Gastroesophageal sphincter (tissue), 3 donors: ENCODE measurements around the gene C1orf122.

ENCODE experiments used
- EP300 ChIP-seq: sonication (generic); formaldehyde crosslinking; IDR thresholded peaks from one replicate; pipeline ENCODE4 v1.6.1; 2017; ENCODE audit warnings: antibody characterized with exemption, mild to moderate bottlenecking
- POLR2A ChIP-seq, 2 donors: fragments of 450-650 bp; IDR thresholded peaks; one replicate each; pipeline ENCODE4 v1.6.1; 2017; ENCODE audit warnings: antibody characterized with exemption in 2 of 2, mild to moderate bottlenecking in 2 of 2, moderate library complexity in 1 of 2
- TF ChIP-seq, protein P1 (sequence below), 4 experiments: fragments of 200-600 bp in 2 of 4; fragments of 450-650 bp in 2 of 4; sonication (generic) in 1 of 4; IDR thresholded peaks; one replicate each; pipeline ENCODE4 v1.5.1; 2017 to 2019; ENCODE audit warnings: antibody characterized with exemption in 4 of 4, mild to moderate bottlenecking in 2 of 4, moderate library complexity in 2 of 4

GRCh38 chr1:37825506-37825905, 17.9 kb downstream of the C1orf122 start:
- TF ChIP-seq, protein P1, sequence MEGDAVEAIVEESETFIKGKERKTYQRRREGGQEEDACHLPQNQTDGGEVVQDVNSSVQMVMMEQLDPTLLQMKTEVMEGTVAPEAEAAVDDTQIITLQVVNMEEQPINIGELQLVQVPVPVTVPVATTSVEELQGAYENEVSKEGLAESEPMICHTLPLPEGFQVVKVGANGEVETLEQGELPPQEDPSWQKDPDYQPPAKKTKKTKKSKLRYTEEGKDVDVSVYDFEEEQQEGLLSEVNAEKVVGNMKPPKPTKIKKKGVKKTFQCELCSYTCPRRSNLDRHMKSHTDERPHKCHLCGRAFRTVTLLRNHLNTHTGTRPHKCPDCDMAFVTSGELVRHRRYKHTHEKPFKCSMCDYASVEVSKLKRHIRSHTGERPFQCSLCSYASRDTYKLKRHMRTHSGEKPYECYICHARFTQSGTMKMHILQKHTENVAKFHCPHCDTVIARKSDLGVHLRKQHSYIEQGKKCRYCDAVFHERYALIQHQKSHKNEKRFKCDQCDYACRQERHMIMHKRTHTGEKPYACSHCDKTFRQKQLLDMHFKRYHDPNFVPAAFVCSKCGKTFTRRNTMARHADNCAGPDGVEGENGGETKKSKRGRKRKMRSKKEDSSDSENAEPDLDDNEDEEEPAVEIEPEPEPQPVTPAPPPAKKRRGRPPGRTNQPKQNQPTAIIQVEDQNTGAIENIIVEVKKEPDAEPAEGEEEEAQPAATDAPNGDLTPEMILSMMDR (IDR thresholded peaks at IDR 0.05): no peak
- no peak for TF ChIP-seq POLR2A (IDR thresholded peaks at IDR 0.05)
- TF ChIP-seq EP300: no peak
